ENCODE data around the gene TNPO3.
A peak's percentile ranks its signal among the peaks of the same experiment; 100 is the strongest.

The TNPO3 gene

GRCh38 chr7:128937647-128938543 is 117.0 kb downstream of the TNPO3 start, which contains the start of gene IRF5:
IRF5 (plus strand) TSS chr7:128937927; CDS start chr7:128942082, 4,155 bp downstream.
- DNase-seq = peak; percentile 18

DNA sequence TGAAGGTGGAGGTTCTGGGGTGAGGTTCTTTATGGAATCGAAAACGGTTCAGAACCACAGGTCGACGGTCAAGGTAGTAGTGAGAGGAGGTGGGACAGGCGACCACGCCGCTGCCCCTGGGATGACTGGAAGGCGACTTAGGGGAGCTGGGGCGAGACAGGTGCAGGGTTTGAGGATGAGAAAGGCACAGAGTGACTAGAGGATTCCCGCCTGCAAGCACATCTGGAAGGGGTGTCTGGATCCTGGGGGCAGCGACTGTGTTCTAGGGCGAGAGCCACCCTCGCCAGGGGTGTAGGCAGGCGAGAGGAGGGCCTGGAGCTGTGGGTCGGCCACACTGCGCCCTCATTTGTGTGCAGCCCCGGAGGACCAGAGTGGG is 117.7 kb downstream of the TNPO3 start:
- no peak for DNase-seq

DNA sequence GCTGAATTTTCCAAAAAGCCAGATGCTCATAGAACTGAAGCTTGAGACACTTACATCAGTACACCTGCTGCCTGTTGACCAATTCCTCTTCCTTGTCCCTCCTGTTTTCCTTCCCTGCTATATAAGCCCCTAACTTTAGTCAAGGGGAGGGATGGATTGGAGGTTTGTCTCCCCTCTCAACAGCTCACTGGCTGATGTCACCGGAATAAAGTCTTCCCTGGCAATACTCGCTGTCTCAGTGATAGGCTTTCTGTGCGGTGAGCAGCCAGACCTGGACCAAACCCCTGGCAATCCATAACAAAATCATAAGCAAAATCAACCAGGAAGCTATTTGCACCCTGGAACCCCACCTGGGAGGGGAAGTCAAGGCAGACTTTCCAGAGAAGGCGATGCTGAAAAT is 118.1 kb downstream of the TNPO3 start:
- DNase-seq = no peak

GRCh38 chr7:128935342-128935730 is 119.6 kb downstream of the TNPO3 start:
- DNase-seq = no peak

DNA sequence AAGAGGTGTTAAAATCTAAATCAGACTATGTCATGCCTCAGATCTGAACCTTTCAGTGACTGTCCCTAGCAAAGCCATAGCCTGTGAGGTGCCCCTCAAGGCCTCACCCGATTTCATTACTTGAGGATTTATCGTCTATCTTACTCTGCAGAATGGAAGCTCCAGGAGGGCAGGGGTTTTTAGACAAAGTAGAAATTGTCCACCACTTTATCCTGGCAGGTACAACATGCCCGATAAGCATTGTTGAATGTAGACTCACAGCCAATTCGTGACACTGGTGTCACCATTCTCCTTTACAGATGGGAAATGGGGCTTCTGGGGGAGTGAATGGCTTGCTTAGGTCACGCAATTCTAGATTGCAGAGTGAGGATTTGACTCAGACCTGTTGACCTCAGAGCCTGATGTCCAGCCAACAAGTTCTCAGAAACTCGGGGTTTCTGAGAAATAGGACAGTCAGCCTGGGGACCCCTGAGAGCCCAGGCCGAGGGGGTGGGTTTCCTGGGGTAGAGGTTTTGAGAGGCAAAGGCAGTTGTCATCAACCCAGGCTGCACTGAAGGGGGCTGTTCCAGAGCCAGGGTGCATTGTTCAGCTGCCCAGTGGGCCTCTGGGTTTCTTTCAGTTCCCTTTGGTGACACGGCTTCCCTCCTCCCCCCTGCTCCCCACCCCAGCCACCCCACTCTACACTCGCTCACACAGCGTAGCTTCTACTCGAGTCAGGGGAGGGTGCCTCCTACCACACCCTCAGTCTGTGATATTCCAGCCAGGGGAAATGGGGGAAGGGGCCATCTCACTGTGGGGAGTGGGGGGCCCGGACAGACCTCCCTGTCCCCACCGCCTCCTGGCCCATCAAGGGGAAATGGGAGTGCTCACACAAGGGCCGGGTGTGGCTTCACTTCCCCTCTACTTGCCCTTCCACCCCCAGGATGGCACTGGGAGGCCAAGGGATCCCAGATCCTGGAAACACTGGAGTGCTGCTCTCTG is 120.3 kb downstream of the TNPO3 start:
- DNase-seq = no peak

DNA sequence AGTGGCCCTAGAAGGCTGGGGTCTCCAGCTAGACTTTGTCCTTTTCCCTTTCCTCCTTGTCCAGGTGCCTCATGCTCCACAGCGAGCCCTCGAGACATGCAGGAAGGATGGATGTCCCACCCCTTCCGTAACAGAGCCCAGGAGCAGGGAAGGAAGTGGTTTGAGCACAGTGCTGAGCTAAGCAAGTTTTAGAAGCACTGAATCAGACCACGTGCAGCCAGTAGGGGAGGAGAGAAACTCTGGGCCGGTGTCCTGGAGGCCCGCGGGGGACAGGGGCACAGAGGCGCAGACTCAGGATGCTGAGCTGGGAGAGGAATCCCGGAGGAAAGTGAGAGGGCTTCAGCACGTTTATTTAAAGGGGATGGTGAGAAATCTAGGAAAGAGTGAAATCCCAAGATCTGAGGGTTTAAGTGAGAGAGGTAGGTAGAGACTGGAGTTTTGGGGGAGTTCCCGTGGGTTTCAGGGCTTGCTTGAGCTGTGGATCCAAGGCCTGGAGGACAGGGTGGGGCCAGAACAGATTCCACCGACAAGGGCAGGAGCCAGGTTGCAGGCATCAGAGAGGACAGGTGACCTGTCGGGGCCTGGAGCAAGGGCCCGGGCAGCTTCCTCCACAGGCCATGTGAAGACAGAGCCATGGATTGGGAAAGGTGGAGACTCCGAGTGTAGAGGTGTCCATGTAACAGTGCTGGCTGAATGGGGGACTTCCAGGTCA is 121.6 kb downstream of the TNPO3 start:
- peak; percentile 69 for DNase-seq

GRCh38 chr7:128932862-128933179 is 122.1 kb downstream of the TNPO3 start:
- DNase-seq = no peak

- DNase-seq = no peak
Measured at GRCh38 chr7:128931965-128932861, 122.7 kb downstream of the TNPO3 start.

- DNase-seq = no peak
Measured at GRCh38 chr7:128931190-128931798, 123.6 kb downstream of the TNPO3 start.

DNA sequence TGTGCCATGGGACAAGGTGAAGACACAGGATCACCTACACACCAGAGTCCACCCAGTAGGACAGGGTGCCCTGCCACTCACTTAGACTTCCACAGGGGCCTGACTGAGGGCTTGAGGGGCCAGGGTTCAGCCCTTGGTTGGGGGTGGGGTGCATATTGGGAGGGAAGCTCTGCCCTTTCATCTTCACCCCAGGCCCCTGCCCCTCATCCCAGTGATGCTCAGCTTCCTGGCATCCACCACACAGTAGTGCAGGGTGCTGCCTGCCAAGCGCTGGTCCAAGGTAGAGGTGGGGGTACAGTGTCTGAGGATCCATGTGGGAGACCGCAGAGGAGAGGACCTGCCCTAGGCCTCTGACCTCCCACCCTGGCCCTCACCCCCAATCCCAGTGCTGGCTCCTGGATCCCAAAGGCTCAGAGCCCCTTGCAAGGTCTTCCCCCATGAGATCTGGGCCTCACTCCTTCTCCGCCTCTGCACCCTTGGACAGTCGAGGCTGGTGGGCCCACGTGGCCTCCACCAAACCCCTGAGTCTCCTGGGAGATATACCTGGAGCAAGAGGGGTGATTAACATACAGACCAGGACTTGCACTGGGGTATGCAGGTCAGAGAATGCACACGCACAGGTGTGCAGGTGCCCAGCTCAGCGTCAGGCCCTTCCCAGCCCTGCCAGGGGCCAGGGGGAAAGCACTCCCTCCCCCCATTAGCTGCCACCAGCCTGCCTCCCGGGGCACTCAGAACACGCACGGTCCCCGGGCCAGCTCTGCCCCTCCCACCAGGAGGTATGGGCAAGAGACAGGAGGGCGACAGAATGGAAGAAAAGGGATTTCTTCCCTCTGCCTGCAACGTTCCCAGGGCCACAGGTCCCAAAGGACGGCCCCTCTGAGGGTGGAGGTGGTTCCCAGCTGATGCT is 125.8 kb downstream of the TNPO3 start:
- DNase-seq = no peak

DNA sequence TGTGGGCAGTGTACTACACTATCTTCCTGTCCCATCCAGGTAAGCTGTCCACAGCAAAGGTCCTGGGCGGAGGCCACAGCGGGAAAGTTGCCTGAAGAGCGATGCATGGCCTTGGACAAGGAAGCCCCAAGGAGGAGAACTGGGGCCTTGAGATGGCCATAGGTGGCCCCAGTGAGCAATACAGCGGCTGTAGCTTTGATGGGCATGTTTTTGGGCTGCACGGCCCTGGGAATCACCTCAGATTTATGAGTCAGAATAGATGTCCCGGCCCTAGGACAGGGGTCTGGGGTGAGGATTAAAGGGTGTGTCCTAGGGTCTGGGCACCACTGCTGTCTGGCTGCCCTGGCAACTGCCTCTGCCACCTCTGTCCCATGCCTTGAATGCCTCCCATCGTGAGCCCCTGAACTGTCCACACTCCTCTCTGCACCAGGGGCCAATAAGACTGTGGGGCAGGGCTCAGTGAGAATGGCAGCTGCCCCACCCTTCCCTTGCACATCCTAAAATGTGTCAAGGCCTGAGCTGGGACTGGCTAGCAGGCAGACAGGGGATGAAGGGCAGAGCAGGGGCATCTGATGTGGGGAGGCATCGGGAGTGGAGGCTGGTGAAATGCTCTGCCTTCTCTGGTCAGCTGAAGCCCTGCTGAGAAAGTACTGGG is 126.6 kb downstream of the TNPO3 start:
- DNase-seq = no peak

DNA sequence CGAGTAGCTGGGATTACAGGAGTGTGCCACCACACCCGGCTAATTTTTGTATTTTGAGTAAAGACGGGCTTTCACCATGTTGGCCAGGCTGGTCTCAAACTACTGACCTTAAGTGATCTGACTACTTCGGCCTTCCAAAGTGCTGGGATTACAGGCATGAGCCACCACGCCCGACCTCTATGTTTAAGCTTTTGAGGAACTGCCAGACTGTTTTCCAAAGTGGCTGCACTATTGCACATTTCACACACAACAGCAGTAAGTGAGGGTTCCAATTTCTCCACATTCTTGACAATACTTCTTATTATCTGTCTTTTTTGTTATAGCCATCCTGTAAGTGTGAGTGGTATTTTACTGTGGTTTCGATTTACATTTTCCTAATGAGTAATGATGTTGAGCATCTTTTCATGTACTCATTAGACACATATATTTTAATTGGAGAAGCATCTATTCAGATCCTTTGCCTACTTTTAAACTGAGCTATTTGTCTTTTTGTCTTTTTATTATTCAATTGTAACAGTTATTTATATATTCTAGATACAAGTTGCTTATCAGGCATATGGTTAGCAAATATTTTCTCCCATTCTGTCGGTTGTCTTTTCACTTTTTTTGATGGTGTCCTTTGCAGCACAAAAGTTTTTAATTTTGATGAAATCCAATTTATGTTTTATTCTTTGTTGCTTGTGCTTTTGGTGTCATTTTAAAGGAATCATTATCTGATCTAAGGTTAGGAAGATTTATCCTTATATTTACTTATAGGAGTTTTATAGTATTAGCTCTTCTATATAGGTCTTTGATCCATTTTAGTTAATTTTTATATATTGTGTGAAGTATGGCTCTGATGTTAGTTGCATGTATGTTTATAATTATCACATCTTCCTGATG is 130.0 kb downstream of the TNPO3 start:
- no peak for DNase-seq

DNA sequence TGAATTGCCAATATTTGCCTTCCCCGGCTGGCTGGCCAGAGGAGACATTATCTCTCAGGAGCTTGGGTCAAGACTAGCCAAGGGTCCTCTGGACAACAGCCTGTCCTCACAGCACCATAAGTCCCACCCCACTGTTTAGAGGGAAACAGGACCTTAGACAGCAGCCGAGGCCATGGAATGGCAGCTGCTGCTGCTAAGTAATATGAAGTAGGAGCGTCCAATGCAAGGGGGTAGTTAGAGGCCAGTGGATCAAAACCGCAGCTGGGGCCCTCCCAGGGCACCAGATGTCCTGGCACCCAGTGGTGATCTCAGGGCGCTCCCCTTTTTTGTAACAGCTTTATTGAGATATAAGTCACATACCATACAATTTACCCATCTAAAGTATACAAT is 131.5 kb downstream of the TNPO3 start:
- no peak for DNase-seq

DNA sequence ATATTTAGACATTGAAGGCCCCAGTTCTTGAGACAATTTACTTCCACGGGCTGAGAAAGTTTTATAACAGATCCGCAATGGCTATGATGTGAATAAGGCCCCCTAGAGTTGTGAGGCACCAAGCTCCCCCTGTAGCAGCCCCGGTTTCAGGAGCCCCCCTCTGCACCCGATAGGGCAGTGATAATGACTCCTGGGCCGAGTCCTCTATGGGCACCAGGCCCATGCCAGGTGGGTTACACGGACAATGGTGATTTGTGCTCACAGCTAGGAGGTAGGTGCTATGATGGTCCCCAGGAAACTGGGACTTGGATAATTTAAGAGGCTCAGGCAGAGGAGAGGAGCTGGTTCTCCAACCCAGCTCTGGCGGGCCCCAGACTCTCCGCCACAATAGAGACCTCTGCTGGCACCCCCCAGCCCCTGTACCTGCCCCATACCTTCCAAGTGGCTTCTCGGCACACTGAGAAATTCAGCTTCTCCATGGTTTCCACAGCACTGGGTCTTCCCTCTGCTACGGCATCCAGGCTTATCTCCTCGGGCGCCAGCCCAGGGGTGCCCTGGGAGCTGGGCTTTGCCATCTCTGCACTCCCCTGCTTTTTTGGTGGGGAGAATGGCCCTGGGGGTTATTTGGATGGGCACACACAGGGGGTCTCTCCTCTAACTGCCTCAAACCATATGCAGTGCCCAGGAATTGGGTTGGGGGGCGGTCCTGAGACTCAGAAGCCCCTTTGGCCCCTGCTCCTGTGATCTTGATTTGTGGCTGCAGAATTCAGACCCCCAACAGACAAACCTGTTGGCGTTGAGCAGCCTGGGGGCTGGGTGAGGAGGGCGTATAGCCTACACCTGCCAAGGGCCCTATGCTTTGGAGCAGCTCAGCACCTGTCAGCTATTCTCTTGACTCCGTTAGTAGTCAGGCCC is 132.2 kb downstream of the TNPO3 start:
- no peak for DNase-seq

- no peak for DNase-seq
Measured at GRCh38 chr7:128921866-128922440, 133.0 kb downstream of the TNPO3 start.

DNA sequence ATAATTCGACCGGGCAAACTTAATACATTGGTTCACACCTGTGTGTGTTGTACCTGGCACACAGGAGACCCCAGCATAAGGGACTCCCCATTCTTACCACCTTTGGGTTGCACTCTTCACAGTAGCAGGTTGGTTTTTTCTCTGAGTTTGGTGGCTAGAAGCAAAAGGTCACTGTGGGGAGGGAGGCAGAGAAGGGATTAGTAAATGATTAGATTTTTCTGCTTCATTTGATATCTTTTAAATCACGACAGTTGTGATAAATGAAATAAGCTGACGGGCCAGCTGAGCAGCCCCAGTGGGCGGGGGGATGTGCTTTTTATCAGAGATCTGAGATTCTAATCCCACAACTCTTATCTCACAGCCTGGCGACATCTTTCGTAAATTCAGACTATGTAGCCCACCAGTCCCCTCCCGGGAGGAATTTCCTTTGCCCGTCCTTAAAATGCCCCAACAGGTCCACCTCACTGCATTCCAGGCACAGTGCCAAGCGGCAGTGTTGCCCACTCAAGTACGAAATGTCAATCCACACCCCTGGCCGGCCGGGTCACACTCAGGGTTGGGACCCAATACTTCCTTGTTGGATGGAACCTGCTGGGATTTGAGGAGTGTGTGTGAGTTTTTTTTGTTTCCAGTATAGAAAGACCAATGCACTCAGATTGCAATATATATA is 133.9 kb downstream of the TNPO3 start:
- no peak for DNase-seq

Data from CD4-positive, alpha-beta T cell treated with Interleukin-17A for 1 hour (primary cell).